ENCODE data around the gene CORO2B. TPM values are rescaled to one million over a fixed set of nuclear protein-coding genes. Genes with fewer than 3 reads are reported as not detected.
A peak's percentile ranks its signal among the peaks of the same experiment; 100 is the strongest.

CORO2B gene
- not detected in 2 replicates for total RNA-seq (2014; rRNA removed; shearing (Covaris generic))
- not detected in 2 replicates for polyA plus RNA-seq (2014; cell fraction: nucleus; rRNA removed)

DNA sequence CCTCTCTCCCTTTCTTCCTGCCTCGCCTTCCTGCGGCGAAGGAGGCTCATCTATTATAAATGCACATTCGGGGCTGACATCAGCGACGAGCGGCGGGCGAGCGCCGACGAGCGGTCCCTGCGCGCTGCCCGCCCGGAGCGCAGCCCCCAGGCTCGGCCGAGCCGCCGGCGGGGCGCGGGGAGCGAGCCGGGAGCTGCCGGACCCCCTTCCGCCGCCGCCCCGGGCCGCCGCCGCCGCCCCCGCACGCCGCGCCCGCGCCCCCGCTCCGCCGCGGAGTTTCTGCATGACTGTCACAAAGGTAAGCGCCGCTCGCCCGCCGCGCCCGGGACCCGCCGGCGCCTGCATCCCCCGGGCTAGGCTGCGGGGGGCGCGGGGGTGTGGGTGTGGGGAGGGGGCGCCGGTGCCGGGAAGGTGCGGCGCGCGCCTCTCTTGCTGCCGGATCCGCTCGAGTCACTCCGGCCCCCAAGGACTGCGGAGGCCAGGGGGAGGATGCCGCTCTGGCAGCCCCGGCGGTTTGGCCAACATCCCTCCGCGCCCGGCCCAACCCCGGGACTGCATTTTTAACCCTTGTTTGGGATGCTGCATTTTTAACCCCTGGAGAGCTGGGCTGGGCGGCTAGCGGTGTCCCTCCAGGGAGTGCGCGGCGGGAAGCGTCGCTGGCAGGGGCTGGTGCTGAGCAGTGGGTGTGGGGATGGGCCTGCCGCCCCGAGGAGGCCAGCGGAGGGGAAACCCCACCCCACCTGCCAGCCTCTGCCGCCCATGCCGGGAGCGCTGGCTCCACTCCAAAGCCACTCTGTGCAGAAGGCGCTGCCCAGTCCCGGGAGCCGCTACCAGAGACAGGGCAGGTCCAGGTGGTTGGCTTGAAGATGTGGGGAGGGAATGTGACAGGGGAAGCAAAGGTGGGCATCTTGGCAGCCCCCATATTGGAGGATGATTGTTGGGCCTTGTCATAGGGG lies at the start of gene CORO2B:
CORO2B (plus strand) TSS at position 14 of the 956 bp plus-strand sequence; CDS start at position 284, 270 bp downstream.
- DNase-seq (ENCODE audit: extremely low read depth, low read depth) = no peak

- no peak for DNase-seq (ENCODE audit: extremely low read depth, low read depth)
Observed at GRCh38 chr15:68531387-68532179, 47.2 kb upstream of the CORO2B start.

GRCh38 chr15:68536331-68537095 lies 42.3 kb upstream of the CORO2B start:
- peak; percentile 66 for DNase-seq (ENCODE audit: extremely low read depth, low read depth)

- DNase-seq (ENCODE audit: extremely low read depth, low read depth) = no peak
Observed at GRCh38 chr15:68537097-68537496, 41.7 kb upstream of the CORO2B start.

DNA sequence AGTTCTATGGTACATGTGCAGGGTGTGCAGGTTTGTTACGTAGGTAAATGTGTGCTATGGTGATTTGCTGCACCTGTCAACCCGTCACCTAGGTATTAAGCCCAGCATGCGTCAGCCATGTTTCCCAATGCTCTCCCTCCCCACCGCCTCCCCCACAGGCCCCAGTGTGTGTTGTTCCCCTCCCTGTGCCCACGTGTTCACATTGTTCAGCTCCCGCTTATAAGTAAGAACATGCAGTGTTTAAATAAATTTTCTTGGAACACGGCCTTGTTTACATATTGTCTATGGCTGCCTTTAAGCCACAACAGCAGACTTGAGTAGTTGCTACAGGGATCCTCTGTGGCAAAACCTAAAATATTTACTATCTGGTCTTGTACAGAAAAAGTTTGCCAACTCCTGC lies 41.3 kb upstream of the CORO2B start:
- no peak for DNase-seq (ENCODE audit: extremely low read depth, low read depth)

GRCh38 chr15:68538311-68538710 lies 40.5 kb upstream of the CORO2B start:
- no peak for DNase-seq (ENCODE audit: extremely low read depth, low read depth)

DNA sequence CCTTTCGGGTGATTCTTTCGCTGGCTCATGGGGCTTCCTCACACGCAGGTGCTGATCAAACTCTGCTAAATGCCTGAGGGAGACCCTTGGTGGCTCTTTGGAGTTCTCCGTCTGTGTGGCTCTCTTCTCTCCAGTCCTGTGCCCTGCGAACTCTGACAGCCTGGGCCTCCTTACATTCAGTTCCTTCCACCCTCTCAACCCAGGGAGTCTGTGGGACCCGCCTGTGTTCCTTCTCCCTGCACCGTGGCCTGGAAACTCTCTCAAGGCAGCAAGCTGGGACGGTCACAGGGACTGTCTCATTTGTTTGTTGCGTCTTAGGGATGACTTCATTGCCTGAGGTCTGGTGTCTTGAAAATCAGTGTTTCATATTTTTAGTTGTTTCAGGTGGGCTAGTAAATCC lies 37.0 kb upstream of the CORO2B start:
- DNase-seq (ENCODE audit: extremely low read depth, low read depth) = no peak

DNA sequence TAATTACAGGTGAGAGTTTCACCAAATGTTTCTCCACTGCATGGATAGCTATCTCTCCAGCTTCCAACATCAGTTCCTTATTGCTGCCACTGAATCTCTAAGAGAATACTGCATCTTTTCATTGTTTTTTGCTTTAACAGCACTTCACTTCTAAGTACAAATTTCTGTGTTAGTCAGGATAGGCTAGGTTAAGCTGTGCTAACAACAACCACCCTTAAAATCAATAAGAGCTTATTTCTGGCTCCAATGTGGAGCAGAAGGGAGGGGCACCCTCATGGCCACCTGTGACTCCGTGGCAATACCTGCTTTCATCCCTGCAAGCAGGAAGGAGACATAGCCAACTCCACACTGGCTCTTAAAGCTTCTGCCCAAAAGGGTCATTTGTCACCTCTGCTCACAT lies 36.4 kb upstream of the CORO2B start:
- DNase-seq (ENCODE audit: extremely low read depth, low read depth) = no peak

GRCh38 chr15:68542771-68543164 lies 36.0 kb upstream of the CORO2B start:
- DNase-seq (ENCODE audit: extremely low read depth, low read depth) = no peak

GRCh38 chr15:68543165-68544008 lies 35.4 kb upstream of the CORO2B start:
- no peak for DNase-seq (ENCODE audit: extremely low read depth, low read depth)

- DNase-seq (ENCODE audit: extremely low read depth, low read depth) = no peak
Observed at GRCh38 chr15:68546318-68546717, 32.5 kb upstream of the CORO2B start.

DNA sequence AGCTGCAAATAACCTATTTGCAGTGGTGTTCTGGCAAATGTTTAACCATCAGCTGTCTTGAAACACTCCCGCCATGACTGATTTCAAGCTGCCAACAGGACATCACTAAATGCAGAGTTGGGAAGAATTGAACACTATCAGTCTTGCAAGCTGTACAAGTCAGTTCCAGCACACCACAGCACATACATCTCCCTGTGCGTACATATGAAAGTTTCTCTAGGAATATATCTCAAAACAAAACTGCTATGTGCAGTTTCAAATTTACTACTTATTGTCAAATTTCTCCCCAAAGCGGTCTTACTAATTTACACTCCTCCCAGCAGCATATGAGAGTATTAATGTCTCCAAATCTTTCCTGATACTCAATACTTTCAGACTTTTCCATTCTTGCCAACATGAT lies 30.4 kb upstream of the CORO2B start:
- DNase-seq (ENCODE audit: extremely low read depth, low read depth) = no peak

- no peak for DNase-seq (ENCODE audit: extremely low read depth, low read depth)
Observed at GRCh38 chr15:68550004-68550403, 28.8 kb upstream of the CORO2B start.

DNA sequence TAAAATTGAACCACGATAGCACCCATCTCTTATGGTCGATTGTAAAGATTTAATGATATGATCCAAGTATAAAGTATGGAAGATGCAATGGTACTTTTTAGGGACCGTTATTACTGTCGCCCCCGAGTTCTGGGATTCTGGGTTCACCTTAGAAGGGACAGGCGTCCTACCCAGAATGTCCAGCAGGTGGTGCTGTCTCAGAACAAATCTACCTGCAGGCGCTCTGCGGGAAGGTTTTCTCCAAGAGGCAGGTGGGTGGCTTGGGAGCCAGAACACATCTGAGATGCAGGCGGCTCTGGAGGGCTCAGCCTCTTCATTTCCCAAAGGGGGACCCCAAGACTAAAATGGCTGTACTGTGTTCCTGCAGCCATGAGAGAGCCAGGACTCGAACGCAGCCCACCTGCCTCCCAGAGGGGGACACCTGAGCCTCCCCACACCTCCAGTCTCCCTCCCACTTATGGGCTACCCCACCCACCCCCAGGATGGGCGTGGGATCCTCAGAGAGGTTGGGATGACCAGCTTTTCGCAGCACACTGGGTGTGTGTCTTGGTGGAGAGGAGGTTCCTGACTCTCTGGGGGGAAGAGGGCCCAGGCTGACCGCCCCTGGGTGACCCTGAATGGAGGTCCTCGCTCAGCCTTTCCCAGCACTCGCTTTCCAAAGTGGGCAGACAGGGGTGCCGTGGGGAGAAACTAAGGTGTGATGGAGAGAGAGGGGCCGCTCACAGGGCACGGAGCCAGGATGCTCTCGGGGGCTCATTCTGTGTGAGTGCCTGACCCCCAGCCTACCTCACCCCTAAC lies 28.1 kb upstream of the CORO2B start:
- DNase-seq (ENCODE audit: extremely low read depth, low read depth) = peak; percentile 43

- no peak for DNase-seq (ENCODE audit: extremely low read depth, low read depth)
Observed at GRCh38 chr15:68551296-68551635, 27.5 kb upstream of the CORO2B start.

DNA sequence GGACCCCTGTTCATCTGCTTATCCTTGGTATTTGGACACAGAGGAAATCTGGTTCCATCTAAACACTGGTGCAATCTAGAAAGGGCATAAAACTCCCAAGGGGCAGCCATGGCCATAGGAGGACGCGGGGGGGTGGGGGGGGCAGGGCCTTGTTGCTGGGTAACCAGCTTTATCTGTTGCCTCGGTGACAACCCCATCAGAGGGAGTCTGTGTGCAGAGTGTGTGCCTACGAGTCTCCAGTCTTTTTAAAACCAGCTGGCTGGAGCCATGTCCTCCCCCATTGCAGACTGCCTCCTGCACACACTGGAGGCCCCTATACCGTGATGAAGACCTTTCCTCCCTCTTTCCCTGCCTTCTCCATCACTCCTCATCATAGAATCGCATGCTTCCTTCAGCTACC lies 26.4 kb upstream of the CORO2B start:
- DNase-seq (ENCODE audit: extremely low read depth, low read depth) = no peak

DNA sequence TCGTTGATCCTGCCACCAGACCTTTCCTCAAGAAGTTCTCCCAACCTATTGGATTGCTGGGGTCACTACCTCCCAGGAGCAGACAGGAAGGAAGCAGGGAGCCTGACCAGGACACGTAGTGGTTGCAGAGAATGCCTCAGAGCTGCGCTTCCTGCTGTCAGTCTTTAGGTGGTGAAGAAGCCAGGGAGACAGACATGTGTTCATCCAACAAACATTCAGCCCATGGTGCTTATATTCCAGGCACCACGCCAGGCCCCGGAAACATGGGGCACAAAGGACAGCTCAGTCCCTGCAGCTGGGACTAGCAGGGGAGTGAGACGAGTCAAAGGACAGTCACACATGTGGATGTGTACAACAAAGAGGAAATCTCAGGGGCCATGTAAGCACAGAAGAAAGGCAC lies 26.0 kb upstream of the CORO2B start:
- no peak for DNase-seq (ENCODE audit: extremely low read depth, low read depth)

DNA sequence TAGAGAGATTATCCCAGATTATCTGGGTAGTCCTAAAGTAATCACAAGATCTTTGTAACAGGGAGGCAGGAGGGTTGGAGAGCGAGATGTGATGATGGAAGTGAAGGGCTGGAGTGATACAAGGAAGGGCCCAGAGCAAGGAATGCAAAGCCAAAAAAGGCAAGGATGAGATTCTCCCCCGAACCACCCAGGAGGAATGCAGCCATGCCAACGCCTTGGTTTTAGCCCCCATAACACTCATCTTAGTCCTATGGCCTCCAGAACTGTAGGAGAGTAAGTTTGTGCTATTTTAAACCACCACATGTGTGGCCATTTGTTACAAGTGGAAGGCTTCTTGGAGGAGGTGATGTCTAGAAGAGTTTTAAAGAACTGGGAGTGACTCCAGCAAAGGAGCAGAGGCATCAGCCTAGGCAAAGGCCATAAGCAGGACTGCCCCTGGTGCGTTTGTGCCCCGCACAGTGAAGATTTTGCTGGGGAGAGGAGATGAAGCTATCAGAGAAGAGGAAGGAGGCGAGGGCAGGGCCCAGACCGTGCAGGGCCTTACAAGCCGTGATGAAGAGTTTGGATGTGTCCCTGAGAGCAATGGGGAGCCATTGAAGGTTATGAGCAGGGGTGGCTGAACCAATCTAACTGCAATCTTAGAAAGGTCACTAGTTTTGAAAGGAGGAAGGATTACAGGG lies 25.3 kb upstream of the CORO2B start:
- DNase-seq (ENCODE audit: extremely low read depth, low read depth) = no peak
